H1 (cell line): ENCODE data around the gene SLC47A2. TPM values are rescaled to one million over a fixed set of nuclear protein-coding genes. Genes with fewer than 3 reads are reported as not detected.

Experiments
- TCF12 ChIP-seq: IDR thresholded peaks from 2 replicates; pipeline ENCODE4 v1.6.1; 2011; ENCODE audit warnings: low read depth, mild to moderate bottlenecking, low read length
- polyA plus RNA-seq, 7 experiments: library from polyadenylated mRNA; depleted of rRNA in 3 of 7; stranded (reverse) in 5 of 7; unstranded in 2 of 7; fragments of >200 nt in 5 of 7; fragments of 200-250 nt in 2 of 7; gene quantifications; 1 replicate in 5 of 7; 2 replicates in 1 of 7; 4 replicates in 1 of 7; pipeline versions ENCODE4 v1.2.1 to v1.2.3, GENCODE V29; 2011 to 2013; ENCODE audit warnings: missing spikeins in 2 of 7, mixed read lengths in 2 of 7
- total RNA-seq: library from RNA; stranded (reverse); fragmentation: NEBNext Ultra II Directional; extraction: Animal tissue kit (Norgen Biotek cat#: 25700); gene quantifications from 2 replicates; pipeline ENCODE4 v1.2.1, GENCODE V29; 2021

SLC47A2 gene
- total and polyA plus RNA-seq, 2 of the 8 experiments (the other 6 are each of a cell fraction or from before 2014, with no cell fraction given): not detected

DNA sequence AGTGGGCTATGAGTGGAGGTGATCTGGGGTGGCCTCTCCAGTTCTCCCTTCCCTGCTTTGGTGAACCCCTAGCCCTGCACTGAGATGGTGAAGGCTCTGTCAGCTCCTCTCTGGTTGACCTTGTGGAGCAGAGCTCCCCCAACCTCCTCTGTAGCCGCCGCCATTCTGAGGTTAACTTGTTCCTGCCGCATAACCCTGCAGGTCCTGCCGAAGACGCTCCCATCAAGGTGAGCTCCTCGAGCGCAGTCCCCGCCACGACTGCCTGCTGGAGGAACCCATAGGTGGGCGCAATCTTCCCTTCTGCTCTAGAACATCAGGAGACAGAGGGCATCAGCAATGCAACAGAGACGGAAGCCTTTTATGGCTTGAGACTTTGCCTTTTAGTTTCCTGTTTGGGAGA lies 15.2 kb upstream of the SLC47A2 start (continued):
- TF ChIP-seq TCF12: no peak
